ENCODE data around the gene MYO9A.

GRCh38 chr15:72161361-72162132, 43.6 kb upstream of the MYO9A start:
- no peak for TF ChIP-seq CTCF (IDR thresholded peaks at IDR 0.05; ENCODE audit: low read depth, low read length)
- TF ChIP-seq MAX (IDR thresholded peaks at IDR 0.05; ENCODE audit: low read depth, low read length), result no peak
- no peak for TF ChIP-seq POLR2A (IDR thresholded peaks at IDR 0.05; ENCODE audit: extremely low read depth, insufficient read length)
